OCI-M2 (cell line): ENCODE data around the gene FBXW8.

Experiments
- DNase-seq: peaks from one replicate; lab custom pipeline; 2025; ENCODE audit not compliant: unreplicated experiment; lab: John Stamatoyannopoulos, UW

The FBXW8 gene

GRCh38 chr12:116885491-116885890 is 25.3 kb upstream of the FBXW8 start:
- no peak for DNase-seq

- DNase-seq, result no peak
Observed at GRCh38 chr12:116887244-116887643, 23.5 kb upstream of the FBXW8 start.

DNA sequence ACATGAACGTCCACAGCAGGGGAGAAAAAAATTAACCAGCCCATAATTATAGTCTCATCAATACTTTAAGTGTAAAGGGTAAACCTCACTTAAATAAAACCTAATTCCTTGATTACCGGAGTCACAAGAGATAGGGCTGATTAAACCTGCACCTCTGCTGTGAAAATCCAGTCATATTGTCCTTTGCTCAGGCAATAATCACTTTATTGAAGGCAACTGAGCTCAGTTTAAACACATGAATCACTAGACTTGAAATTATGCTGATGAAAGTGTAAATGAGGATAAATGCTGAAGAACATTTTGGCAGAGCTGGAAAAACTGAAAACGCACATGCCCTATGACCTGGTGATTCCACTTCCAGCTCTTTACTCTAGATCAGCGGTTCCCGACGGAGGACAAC is 22.9 kb upstream of the FBXW8 start:
- no peak for DNase-seq

GRCh38 chr12:116890330-116890729 is 20.4 kb upstream of the FBXW8 start:
- no peak for DNase-seq

DNA sequence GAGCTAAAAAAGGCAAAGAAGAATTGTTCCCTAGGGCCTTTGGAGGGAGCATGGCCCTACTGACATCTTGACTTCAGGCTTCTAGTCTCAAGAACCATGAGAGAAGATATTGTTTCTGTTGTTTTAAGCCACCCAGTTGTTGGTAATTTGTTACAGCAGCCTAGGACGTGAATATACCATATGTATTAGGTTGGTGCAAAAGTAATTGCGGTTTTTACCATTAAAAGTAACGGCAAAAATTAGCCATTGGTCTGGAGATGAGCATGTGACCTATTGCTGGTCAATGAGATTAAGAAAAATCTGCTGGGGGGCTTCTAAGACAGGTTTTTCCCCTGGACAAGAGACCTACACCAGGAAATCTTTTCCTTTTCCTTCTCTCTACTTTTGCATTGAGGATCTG is 19.7 kb upstream of the FBXW8 start:
- DNase-seq, result no peak

DNA sequence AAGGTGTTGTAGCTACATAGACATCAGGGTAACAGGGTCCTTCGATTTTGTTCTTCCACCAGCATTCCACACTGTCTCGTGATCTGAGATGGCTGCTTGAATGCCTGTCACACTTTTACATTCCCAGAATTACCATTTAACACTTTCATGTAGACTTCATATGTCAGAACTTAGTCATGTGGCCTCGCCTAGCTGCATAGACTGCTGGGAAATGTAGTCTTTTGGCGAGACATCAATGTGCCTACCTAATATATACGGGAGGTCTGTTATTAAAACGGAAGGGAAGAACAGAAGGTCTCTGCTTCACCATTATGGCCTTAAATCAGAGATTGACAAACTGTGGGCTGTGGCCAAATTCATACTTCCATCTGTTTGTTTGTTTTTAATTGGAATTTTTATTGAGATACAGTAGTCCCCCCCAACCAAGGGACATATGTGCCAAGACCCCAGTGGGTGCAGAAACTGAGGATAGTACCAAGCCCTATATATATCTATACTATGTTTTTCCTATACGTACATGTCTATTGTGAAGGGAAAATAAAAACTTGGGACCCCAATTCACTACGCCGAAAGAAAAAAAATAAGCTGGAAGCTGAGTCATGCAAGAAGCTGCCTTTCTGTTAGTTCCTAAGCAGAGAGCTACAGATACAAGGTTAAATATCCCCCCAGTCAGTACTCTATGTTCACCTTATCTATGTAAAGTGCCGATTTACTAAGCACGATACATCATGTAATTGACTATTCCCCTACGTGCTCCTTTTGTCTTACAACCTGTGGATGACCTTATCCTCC is 18.2 kb upstream of the FBXW8 start:
- DNase-seq, result no peak

GRCh38 chr12:116894913-116895312 is 15.8 kb upstream of the FBXW8 start:
- DNase-seq, result no peak

DNA sequence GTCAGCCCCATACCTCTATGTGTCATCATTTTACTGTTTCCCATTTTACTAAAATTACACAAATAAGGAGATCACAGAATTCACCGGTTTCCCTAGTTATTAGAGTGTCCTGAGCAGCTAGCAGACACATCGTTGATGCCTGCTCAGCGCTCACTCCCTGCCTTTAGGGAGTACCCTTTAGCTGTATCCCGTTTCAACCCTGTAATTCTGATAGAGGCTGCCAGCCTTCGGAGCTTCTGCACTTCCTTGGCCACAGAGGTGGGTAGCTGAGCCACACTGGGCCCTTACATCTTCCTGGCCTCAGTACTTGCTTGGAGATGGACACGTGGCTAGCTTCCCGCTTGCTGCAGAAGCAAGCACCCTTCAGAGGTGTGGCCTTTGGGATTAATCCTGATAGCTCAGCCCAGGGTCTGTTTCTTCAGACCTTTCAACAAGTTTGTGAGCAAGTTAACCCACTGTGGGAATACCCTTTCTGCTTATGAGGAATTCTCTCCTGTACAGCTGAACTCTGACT is 14.3 kb upstream of the FBXW8 start:
- DNase-seq, result no peak

GRCh38 chr12:116897476-116897875 is 13.3 kb upstream of the FBXW8 start:
- DNase-seq, result no peak

- DNase-seq, result no peak
Observed at GRCh38 chr12:116898669-116899068, 12.1 kb upstream of the FBXW8 start.

DNA sequence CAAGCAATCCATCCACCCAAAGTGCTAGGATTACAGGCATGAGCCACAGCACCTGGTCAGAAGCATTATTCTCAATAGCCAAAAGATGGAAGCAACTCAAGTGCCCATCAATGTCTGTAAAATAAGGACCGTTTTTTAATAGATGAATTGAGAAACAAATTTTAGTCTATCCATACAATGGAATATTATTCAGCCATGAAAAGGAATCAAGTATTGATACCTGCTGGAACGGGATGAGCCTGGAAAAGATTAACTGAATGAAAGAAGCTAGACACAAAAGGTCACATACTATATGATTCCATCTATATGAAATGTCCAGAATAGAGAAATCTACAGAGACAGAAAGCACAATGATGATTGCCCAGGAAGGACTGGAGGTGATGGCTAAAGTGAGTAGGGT is 9.1 kb upstream of the FBXW8 start:
- DNase-seq, result no peak

DNA sequence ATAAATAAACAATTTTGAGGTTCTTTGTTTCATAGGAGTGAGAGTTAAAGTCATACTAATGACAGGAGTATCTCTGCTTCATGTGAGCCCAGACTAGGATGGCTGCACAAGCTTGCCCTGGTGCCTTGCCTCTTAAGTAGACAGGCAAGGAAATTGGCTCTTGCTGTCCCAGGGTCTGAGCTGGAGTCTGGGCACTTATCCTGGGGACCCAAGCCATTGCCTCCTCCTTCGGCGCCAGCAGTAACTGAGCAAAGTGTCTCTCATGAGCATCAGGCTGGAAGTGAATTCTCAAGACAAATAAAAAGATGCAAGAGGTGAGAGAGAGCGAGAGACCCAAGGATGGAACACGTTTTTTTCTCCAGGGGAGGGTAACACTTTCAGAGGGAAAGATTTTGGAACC is 6.9 kb upstream of the FBXW8 start:
- no peak for DNase-seq

DNA sequence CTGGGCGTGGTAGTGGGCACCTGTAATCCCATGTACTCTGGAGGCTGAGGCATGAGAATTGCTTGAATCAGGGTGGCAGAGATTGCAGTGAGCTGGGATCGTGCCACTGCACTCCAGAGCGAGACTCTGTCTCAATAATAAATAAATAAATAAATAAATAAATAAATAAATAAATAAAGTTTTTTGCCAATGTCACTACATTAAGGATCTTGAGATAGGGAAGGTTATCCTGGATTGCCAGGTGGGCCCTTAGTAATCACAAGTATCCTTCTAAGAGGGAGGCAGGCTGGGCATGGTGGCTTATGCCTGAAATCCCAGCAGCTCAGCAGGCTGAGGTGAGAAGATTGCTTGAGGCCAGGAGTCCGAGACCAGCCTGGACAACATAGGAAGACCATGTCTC is 4.5 kb upstream of the FBXW8 start:
- DNase-seq, result no peak

DNA sequence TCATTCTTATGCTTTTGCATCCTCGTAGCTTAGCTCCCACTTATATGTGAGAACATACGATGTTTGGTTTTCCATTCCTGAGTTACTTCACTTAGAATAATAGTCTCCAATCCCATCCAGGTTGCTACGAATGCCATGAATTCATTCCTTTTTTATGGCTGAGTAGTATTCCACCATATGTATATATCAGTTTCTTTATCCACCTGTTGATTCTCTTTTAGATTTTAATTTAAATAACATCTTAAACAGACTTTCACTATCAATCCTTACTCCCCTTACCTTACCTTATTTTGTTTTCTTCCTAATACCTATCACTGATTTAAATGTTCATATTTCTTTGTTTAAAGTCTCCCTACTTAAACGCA is 488 bp upstream of the FBXW8 start:
- DNase-seq, result no peak

DNA sequence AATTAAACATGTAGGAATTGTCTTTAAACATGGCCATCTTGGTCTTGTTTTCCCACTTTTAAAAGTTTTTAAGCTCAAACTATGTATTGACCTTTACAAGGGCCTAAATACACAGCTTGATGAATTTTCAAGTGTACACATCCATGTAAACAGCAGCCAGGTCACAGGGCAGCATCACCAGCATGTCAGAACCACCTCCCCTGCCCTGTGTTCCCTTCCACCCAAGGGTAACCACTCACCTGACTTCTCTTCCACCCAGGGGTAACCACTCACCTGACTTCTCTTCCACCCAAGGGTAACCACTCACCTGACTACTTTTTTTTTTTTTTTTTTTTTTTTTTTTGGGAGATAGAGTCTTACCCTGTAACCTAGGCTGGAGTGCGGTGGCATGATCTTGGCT is 4.6 kb downstream of the FBXW8 start:
- no peak for DNase-seq

DNA sequence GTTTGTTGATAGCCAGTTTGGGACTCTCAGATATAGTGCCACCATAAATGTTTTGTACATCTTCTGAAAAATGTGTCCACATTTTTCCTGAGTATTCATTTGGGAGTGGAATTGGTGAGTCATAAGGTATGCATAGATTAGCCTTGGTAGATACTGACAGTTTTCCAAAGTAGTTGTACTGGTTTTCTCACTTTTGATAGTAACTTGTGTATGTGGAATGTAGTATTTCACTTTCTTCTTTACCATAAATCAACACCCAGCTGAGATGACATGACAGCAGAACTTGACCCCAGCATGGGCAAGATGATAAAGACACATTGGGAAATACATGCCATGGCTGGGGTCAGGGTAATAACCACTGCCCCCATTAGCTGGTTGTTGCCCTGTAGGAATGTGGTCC is 5.4 kb downstream of the FBXW8 start:
- no peak for DNase-seq

DNA sequence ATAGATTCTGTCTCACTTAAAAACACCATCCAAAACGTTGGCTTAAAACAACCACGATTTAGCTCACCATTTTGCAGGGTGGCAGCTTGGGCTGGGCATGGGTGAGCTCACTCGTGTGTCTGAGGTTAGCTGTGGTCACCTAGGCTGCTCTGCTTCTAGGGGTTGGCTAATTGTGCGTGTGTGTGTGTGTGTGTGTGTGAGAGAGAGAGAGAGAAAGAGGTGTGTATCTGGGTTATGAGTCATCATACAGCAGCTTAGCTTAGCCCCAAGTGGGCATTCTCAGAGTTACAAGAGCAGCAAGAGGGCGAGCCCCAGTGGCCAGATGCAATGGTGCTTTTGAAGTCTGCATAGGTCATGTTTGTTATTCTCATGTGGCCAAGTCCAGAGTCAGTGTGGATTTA is 6.0 kb downstream of the FBXW8 start:
- DNase-seq, result no peak

DNA sequence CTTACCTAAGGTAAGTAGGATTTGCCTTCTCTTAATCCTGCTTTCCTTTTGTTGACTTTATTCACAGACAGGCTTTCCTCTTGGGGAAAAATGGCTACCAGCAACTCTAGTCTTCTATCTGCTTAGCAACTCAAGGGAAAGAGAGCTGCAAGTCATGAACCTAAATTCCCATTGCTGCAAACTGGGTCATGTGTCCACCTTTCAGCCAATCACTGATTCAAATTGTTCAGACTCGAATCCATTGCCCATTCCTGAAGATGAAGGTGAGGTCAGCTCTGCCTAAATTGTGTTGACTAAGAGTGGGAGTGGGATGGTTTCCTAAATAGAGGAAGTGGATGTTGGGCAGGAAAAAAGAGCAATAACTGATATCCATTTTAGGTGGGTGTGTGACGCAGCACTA is 7.7 kb downstream of the FBXW8 start:
- DNase-seq, result no peak

DNA sequence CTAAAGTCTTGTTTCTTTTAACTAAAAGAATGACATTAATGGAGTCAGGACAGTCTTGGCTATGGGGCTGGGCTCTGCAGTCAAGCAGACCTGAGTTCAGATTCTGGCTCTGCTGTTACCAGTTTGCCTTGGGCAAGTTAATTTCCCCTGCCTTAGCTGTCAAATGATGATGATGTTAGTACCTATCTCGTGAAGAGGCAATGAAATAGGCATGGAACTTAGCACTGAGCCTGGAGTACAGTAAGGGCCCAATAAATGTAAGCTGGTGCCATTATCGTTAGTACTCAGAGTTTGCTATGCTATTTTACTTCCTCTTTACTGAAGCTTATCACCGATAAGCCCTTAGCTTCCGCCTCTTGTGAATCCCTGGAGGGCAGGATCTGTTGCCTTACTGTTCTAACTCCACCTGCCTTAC is 8.5 kb downstream of the FBXW8 start:
- DNase-seq, result peak; percentile 59

DNA sequence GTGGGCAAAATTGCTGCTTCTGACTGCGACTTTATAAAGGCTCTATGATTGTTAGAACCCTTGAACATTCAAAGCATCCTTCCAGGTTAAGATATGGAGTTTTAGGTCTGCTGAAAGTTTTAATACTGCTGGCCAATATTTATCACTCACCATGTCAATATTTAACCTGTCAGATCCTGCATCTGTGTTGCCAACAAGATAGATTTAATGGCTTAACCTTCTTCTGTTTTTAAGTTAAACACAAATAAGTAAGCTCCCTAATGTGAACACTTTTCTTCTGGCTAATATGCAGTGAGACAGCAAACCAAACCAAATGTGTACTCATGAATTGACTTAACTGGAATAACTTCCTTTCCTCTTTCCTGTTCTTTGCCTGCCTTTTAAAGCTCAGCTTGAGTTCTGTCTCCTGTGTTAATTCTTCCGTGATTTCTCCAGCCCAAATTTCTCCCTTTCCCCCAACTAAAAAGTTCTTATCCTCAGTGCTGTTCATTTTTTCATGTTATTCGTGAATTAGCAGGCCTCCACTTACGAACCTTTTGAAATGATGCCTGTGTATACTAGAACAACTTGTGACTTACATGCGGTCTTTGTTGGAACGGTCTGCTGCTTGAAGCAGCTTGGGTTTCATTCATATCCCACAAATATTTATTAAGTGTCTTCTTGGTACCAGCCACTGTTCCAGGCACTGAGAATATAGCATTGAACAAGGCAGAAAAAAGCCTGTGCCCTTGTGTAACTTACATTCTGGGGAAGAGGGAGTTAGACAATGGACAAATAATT is 9.1 kb downstream of the FBXW8 start:
- DNase-seq, result no peak

DNA sequence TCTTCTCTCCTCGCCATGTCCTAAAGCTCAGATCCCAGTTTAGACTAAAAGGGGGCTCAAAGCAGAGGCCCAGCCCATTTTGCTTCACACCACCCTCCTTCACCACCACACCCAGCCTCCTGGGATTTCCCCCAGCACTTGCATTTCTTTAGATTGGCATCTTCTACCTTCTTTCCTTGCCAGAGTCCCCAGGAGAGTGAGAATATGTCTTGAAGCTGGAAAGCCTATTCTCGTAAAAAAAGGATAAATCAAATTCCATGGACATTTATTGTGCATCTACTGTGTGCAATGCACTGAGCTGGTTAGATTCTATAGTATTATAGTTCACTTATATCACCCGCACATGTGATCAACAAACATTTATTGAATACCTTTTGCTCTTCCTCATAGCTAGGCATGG is 10.2 kb downstream of the FBXW8 start:
- no peak for DNase-seq

DNA sequence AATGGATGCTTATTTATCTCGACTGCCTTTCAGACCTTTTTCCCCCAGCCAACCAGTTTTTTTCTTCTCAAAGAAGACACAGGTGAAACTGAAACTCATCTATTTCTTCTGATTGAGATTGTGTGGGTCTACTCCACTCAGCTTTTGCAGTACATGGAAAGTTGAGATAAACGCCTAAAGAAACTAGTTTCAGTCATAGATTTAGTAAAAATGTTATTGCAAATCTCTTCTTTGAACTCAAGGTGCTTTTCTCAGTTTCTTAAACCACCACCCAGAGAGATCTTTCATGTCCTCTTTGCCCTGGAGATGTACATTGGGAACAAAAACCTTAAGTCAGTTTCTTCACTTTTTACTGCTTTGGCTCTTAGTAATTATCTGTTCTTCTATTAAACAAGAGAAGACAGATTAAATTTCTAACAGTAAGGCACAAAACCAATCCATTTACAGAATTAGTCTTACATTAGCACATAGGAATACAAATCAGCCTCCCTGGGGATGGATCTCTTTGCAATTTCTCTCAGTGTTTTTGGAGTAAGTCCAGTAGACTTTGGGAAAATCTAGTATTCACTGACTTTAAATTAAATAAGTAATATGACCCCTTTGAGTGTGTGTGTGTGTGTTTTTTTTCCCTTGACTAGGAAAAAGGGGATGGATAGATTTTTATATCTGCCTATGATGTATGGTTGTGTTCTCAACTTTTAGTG is 11.6 kb downstream of the FBXW8 start:
- no peak for DNase-seq
